Femur (tissue), 1 donor: Measurements from ENCODE around the gene APBB1.
A peak's percentile ranks its signal among the peaks of the same experiment; 100 is the strongest.
"Not testable (repeated sequence)": the region's sequence is repeated elsewhere in the genome, so short reads cannot be mapped to it uniquely, and the experiment has no call there.

Experiments used
- DNase-seq: peaks from one replicate; pipeline ENCODE4 v3.0.0-alpha.2; 2017

APBB1 gene

GRCh38 chr11:6415797-6416196, 3.1 kb downstream of the APBB1 start:
- no peak for DNase-seq

- DNase-seq, result no peak
Observed at GRCh38 chr11:6414874-6415328, 4.0 kb downstream of the APBB1 start.

- no peak for DNase-seq
Observed at GRCh38 chr11:6413791-6414201, 5.1 kb downstream of the APBB1 start.

- DNase-seq, result no peak
Observed at GRCh38 chr11:6411594-6412031, 7.3 kb downstream of the APBB1 start.

- DNase-seq, result no peak
Observed at GRCh38 chr11:6410695-6411430, 8.0 kb downstream of the APBB1 start.

- DNase-seq, result no peak
Observed at GRCh38 chr11:6406370-6406769, 12.5 kb downstream of the APBB1 start.

GRCh38 chr11:6405846-6406245, 13.0 kb downstream of the APBB1 start:
- DNase-seq, result no peak

- peak; percentile 78 for DNase-seq
Observed at GRCh38 chr11:6405052-6405667, 13.7 kb downstream of the APBB1 start.

- DNase-seq, result no peak
Observed at GRCh38 chr11:6404342-6405051, 14.4 kb downstream of the APBB1 start.

GRCh38 chr11:6403539-6403938, 15.4 kb downstream of the APBB1 start:
- no peak for DNase-seq

GRCh38 chr11:6402561-6402981, 16.3 kb downstream of the APBB1 start:
- DNase-seq, result no peak

- no peak for DNase-seq
Observed at GRCh38 chr11:6402061-6402470, 16.8 kb downstream of the APBB1 start.

- no peak for DNase-seq
Observed at GRCh38 chr11:6401464-6401863, 17.4 kb downstream of the APBB1 start.

- no peak for DNase-seq
Observed at GRCh38 chr11:6400431-6401345, 18.2 kb downstream of the APBB1 start.

- DNase-seq, result no peak
Observed at GRCh38 chr11:6397636-6398035, 21.3 kb downstream of the APBB1 start.

- DNase-seq, result no peak
Observed at GRCh38 chr11:6397156-6397555, 21.7 kb downstream of the APBB1 start.

- no peak for DNase-seq
Observed at GRCh38 chr11:6395470-6396060, 23.3 kb downstream of the APBB1 start.

- DNase-seq, result no peak
Observed at GRCh38 chr11:6393989-6394670, 24.8 kb downstream of the APBB1 start.

- not testable (repeated sequence) for DNase-seq
Observed at GRCh38 chr11:6392251-6392650, 26.6 kb downstream of the APBB1 start.

- no peak for DNase-seq
Observed at GRCh38 chr11:6391537-6392134, 27.3 kb downstream of the APBB1 start.
